SU-DHL-6 (cell line): ENCODE measurements around the gene TNNI3K.

Experiments
- H2AFZ ChIP-seq: fragments of 200-600 bp; sonication (generic); 2 replicates; pipeline ENCODE4 v1.6.1; 2014; ENCODE audit warnings: low read depth, mild to moderate bottlenecking, moderate library complexity, mixed read lengths, antibody characterized with exemption, low read length; ENCODE audit not compliant: severe bottlenecking
- H3F3A ChIP-seq: fragments of 200-600 bp; shearing (Covaris generic); 2 replicates; pipeline ENCODE4 v1.6.0; 2016; ENCODE audit warnings: antibody characterized with exemption, mild to moderate bottlenecking; ENCODE audit not compliant: insufficient read depth
- H3K27ac ChIP-seq: fragments of 200-600 bp; sonication (generic); 2 replicates; pipeline ENCODE4 v1.5.1; 2016; ENCODE audit warnings: low read depth, mild to moderate bottlenecking, low read length, moderate library complexity, mixed read lengths
- H3K27me3 ChIP-seq: fragments of 200-600 bp; sonication (generic), shearing (Covaris generic); 2 replicates; pipeline ENCODE4 v1.6.0; 2014; ENCODE audit warnings: mild to moderate bottlenecking, low read length
- H3K36me3 ChIP-seq: fragments of 200-600 bp; sonication (generic); 2 replicates; pipeline ENCODE4 v1.6.1; 2014; ENCODE audit warnings: mild to moderate bottlenecking, low read length, mixed read lengths
- H3K4me2 ChIP-seq: fragments of 300-600, 200-600 bp; shearing (Covaris generic), sonication (generic); 2 replicates; pipeline ENCODE4 v1.6.0; 2014; ENCODE audit warnings: low read length, low read depth, mild to moderate bottlenecking; ENCODE audit not compliant: poor library complexity, severe bottlenecking
- H3K4me3 ChIP-seq: fragments of 200-600 bp; sonication (generic); 2 replicates; pipeline ENCODE4 v1.5.1; 2014; ENCODE audit warnings: antibody characterized with exemption, low read length, mild to moderate bottlenecking, mixed read lengths; ENCODE audit not compliant: insufficient read depth, poor library complexity, severe bottlenecking
- H3K79me2 ChIP-seq: fragments of 200-600 bp; sonication (generic); 2 replicates; pipeline ENCODE4 v1.6.1; 2014; ENCODE audit warnings: mild to moderate bottlenecking, low read length, moderate library complexity; ENCODE audit not compliant: insufficient read depth
- H3K9ac ChIP-seq: fragments of 200-600 bp; sonication (generic); 2 replicates; pipeline ENCODE4 v1.7.0; 2014; ENCODE audit warnings: mild to moderate bottlenecking, low read length
- H3K9me2 ChIP-seq: fragments of 200-600 bp; sonication (generic); replicated peaks from 2 replicates; pipeline ENCODE4 v1.6.1; 2014; ENCODE audit warnings: low read length; ENCODE audit not compliant: insufficient read depth
- H3K9me3 ChIP-seq: fragments of 200-600 bp; sonication (generic); 2 replicates; pipeline ENCODE4 v1.6.1; 2014; ENCODE audit warnings: low read length, mixed read lengths; ENCODE audit not compliant: insufficient read depth
- H4K20me1 ChIP-seq: fragments of 200-600 bp; sonication (generic); 2 replicates; pipeline ENCODE4 v1.6.1; 2014; ENCODE audit warnings: low read depth, mild to moderate bottlenecking, antibody characterized with exemption, low read length, moderate library complexity, mixed read lengths
- EZH2phosphoT487 ChIP-seq: fragments of 200-600 bp; sonication (generic), shearing (Covaris generic); conservative IDR thresholded peaks from 2 replicates; pipeline ENCODE4 v1.6.1; 2018; ENCODE audit warnings: mild to moderate bottlenecking, antibody characterized with exemption, low read length, moderate library complexity, mixed read lengths
- TF ChIP-seq, protein P1 (sequence below): fragments of 200-600 bp; sonication (generic); IDR thresholded peaks from one replicate; pipeline ENCODE4 v1.5.1; 2017; ENCODE audit warnings: antibody characterized with exemption, mild to moderate bottlenecking, low read length, moderate library complexity; ENCODE audit not compliant: insufficient read depth, poor library complexity, severe bottlenecking

TNNI3K gene

DNA sequence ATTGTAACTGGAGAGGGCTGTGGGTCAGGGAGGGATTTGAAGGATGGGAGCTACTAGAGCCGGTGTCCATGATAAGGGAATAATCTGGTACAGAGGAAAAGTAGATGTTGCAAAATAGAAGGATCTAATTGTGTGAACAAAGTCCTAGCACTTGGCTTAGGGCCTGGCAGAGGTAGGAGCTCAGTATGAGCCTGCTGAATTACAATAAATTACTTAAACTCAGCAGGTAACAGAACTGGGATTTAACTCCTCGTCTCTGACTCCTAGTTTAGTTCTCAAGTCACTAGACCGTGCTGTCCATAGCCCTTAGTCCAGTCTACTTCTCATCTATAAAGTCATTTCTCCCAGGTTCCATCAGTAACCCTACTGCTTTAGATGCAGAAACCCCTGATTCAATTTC, 157.0 kb downstream of the TNNI3K start:
- Histone ChIP-seq H3K27me3 (no peaks in the 10 kb centered on the region), H3F3A (no peaks in the 10 kb centered on the region), H2AFZ (no peak overlapping the region), H3K9me2 (no peaks in the 10 kb centered on the region), H3K4me2 (no peak overlapping the region), H4K20me1 (no peaks in the 10 kb centered on the region), H3K9me3 (no peaks in the 10 kb centered on the region), H3K4me3 (no peak overlapping the region), H3K27ac (no peak overlapping the region), H3K79me2 (no peaks in the 10 kb centered on the region), H3K9ac (no peak overlapping the region), H3K36me3 (no peaks in the 10 kb centered on the region)
- TF ChIP-seq, protein P1, sequence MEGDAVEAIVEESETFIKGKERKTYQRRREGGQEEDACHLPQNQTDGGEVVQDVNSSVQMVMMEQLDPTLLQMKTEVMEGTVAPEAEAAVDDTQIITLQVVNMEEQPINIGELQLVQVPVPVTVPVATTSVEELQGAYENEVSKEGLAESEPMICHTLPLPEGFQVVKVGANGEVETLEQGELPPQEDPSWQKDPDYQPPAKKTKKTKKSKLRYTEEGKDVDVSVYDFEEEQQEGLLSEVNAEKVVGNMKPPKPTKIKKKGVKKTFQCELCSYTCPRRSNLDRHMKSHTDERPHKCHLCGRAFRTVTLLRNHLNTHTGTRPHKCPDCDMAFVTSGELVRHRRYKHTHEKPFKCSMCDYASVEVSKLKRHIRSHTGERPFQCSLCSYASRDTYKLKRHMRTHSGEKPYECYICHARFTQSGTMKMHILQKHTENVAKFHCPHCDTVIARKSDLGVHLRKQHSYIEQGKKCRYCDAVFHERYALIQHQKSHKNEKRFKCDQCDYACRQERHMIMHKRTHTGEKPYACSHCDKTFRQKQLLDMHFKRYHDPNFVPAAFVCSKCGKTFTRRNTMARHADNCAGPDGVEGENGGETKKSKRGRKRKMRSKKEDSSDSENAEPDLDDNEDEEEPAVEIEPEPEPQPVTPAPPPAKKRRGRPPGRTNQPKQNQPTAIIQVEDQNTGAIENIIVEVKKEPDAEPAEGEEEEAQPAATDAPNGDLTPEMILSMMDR = no peak
- no peak for TF ChIP-seq EZH2phosphoT487

DNA sequence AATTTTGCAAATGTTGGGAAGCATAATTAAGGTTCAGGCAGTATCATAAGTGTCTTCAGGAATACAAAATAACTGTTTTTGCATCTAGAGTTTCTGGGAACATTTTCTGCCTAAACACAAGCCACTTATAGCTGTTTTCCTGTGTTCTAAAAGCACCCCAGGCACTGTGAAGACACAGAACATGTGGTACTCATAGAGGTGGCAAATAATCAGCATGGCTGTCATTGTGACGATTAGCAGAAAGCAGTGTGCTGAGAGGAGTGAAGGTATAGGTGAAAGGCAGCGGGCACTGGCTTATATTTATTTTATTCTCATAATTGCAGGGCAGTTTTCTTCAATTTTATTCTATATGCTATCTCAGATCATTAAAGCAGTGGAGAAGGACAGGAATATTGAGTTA, 157.7 kb downstream of the TNNI3K start:
- Histone ChIP-seq H3K27me3 (no peaks in the 10 kb centered on the region), H3K36me3 (no peaks in the 10 kb centered on the region), H3K27ac (no peak overlapping the region), H3K9me2 (no peaks in the 10 kb centered on the region), H4K20me1 (no peaks in the 10 kb centered on the region), H3K9me3 (no peaks in the 10 kb centered on the region), H3F3A (no peaks in the 10 kb centered on the region), H3K4me2 (no peak overlapping the region), H2AFZ (no peak overlapping the region), H3K4me3 (no peak overlapping the region), H3K9ac (no peak overlapping the region), H3K79me2 (no peaks in the 10 kb centered on the region)
- TF ChIP-seq, protein P1 = no peak
- TF ChIP-seq EZH2phosphoT487 = no peak

- Histone ChIP-seq H3K27me3 (no peaks in the 10 kb centered on the region), H3K9me2 (no peaks in the 10 kb centered on the region)
- no peak for TF ChIP-seq EZH2phosphoT487
- TF ChIP-seq, protein P1 = no peak
These were observed 160.4 kb downstream of the TNNI3K start for GRCh38 chr1:74395571-74395970.

More at GRCh38 chr1:74395571-74395970, 160.4 kb downstream of the TNNI3K start:
- Histone ChIP-seq H3K4me3 (no peak overlapping the region), H3K36me3 (no peaks in the 10 kb centered on the region), H3K9ac (no peak overlapping the region), H3K27ac (no peak overlapping the region), H3K4me2 (no peak overlapping the region), H3K9me3 (no peaks in the 10 kb centered on the region), H3F3A (no peaks in the 10 kb centered on the region), H2AFZ (no peak overlapping the region), H4K20me1 (no peaks in the 10 kb centered on the region), H3K79me2 (no peaks in the 10 kb centered on the region)
